GM18505 (cell line): ENCODE results near the gene ACTL7A.

Experiments
- ATAC-seq: cut with Tn5 transposase; IDR thresholded peaks from one replicate; pipeline ENCODE4 v1.9.1; 2021; ENCODE audit not compliant: unreplicated experiment
- POLR2A ChIP-seq: IDR thresholded peaks from 4 replicates; pipeline ENCODE4 v1.6.1; 2011; ENCODE audit warnings: borderline replicate concordance; ENCODE audit not compliant: insufficient read depth, insufficient read length; ENCODE audit errors: extremely low read depth

Gene ACTL7A

GRCh38 chr9:108910402-108910801, 48.3 kb downstream of the ACTL7A start:
- no peak for ATAC-seq
- no peak for TF ChIP-seq POLR2A

DNA sequence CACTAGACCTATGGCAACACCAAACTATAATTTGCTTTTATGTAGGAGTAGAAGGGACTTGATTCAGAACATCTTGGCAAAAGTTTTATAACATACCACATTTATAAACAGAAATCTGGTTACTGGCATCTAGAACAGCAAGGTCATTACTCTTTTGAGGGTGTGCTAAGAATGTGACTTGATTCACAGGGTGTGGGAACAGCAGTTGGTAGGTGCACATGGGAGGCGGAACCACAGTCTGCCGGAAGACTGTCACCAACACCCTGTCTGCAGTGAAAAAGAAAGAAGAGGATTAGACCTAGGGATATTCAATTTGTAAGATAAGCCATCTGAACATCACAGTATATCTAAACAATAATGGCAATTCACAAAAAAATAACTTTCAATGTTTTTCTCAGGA, 48.8 kb downstream of the ACTL7A start:
- ATAC-seq, result no peak

GRCh38 chr9:108911820-108912219, 49.8 kb downstream of the ACTL7A start:
- ATAC-seq, result no peak
- TF ChIP-seq POLR2A, result no peak

More for the DNA sequence above, 48.8 kb downstream of the ACTL7A start:
- TF ChIP-seq POLR2A, result no peak
